ENCODE data around the gene MDFI.
"Not testable (repeated sequence)": the region's sequence is repeated elsewhere in the genome, so short reads cannot be mapped to it uniquely, and the experiment has no call there.

MDFI gene

GRCh38 chr6:41602864-41603608 lies 35.2 kb upstream of the MDFI start:
- DNase-seq, result peak; percentile 93

GRCh38 chr6:41604006-41604405 lies 34.3 kb upstream of the MDFI start:
- DNase-seq, result no peak

GRCh38 chr6:41605649-41606048 lies 32.6 kb upstream of the MDFI start:
- DNase-seq, result no peak

- no peak for DNase-seq
These were observed 31.2 kb upstream of the MDFI start for GRCh38 chr6:41607036-41607435.

- no peak for DNase-seq
These were observed 30.5 kb upstream of the MDFI start for GRCh38 chr6:41607736-41608135.

GRCh38 chr6:41608443-41609151 lies 29.7 kb upstream of the MDFI start:
- no peak for DNase-seq

- no peak for DNase-seq
These were observed 23.6 kb upstream of the MDFI start for GRCh38 chr6:41614715-41615114.

- no peak for DNase-seq
These were observed 23.0 kb upstream of the MDFI start for GRCh38 chr6:41615311-41615710.

GRCh38 chr6:41618598-41618997 lies 19.7 kb upstream of the MDFI start:
- DNase-seq, result no peak

- not testable (repeated sequence) for DNase-seq
These were observed 19.1 kb upstream of the MDFI start for GRCh38 chr6:41619193-41619592.

GRCh38 chr6:41621367-41621766 lies 16.9 kb upstream of the MDFI start:
- DNase-seq, result no peak

GRCh38 chr6:41621802-41622201 lies 16.5 kb upstream of the MDFI start:
- DNase-seq, result no peak

GRCh38 chr6:41622206-41622988 lies 15.9 kb upstream of the MDFI start:
- no peak for DNase-seq

GRCh38 chr6:41623330-41623729 lies 14.9 kb upstream of the MDFI start:
- no peak for DNase-seq

GRCh38 chr6:41624621-41625380 lies 13.5 kb upstream of the MDFI start:
- no peak for DNase-seq

GRCh38 chr6:41625442-41625841 lies 12.8 kb upstream of the MDFI start:
- no peak for DNase-seq

GRCh38 chr6:41626022-41626421 lies 12.2 kb upstream of the MDFI start:
- DNase-seq, result no peak

- no peak for DNase-seq
These were observed 11.4 kb upstream of the MDFI start for GRCh38 chr6:41626917-41627316.

- DNase-seq, result no peak
These were observed 9.1 kb upstream of the MDFI start for GRCh38 chr6:41629128-41629527.

GRCh38 chr6:41630069-41630468 lies 8.2 kb upstream of the MDFI start:
- no peak for DNase-seq

GRCh38 chr6:41630946-41631345 lies 7.3 kb upstream of the MDFI start:
- DNase-seq, result no peak

GRCh38 chr6:41633056-41633634 lies 5.1 kb upstream of the MDFI start:
- no peak for DNase-seq

GRCh38 chr6:41634657-41635056 lies 3.6 kb upstream of the MDFI start:
- peak; percentile 49 for DNase-seq
